HCT116 (cell line): Measurements from ENCODE around the gene SLC22A7. TPM values are rescaled to one million over a fixed set of nuclear protein-coding genes. Genes with fewer than 3 reads are reported as not detected.

Experiments
- ATAC-seq: fragments of 200-7000 bp; cut with Tn5 transposase; 2 replicates; pipeline ENCODE4 v1.9.1; 2020; ENCODE audit warnings: mild to moderate bottlenecking, moderate library complexity
- BruUV-seq: library from RNA; stranded (reverse); fragments of 400-500 nt; replicated peaks from 2 replicates; lab custom pipeline; 2021; lab: Mats Ljungman, UMichigan
- CTCF ChIA-PET: fragments of 300-600 bp; sonication (Branson Sonifier 250); formaldehyde crosslinking; loops from one replicate; lab custom pipeline; 2021; ENCODE audit warnings: antibody characterized with exemption; lab: Charles Lee
- POLR2A ChIA-PET: fragments of 300-600, 350-600 bp; sonication (Branson Sonifier 250); formaldehyde crosslinking; loops from one replicate; lab custom pipeline; 2021; ENCODE audit warnings: antibody characterized with exemption; lab: Charles Lee
- RAD21 ChIA-PET, 2 experiments: fragments of 300-600 bp; sonication (Branson Sonifier 250); formaldehyde crosslinking; loops; one replicate each; lab custom pipeline; 2023; ENCODE audit warnings: low total read pairs in 2 of 2; ENCODE audit not compliant: uncharacterized antibody in 2 of 2, unreplicated experiment in 2 of 2, low non-redundant PET in 1 of 2; lab: Charles Lee
- DNase-seq: peaks from one replicate; pipeline ENCODE4 v3.0.0-alpha.2; 2010; ENCODE audit warnings: low read depth, low spot score
- H2AFZ ChIP-seq: fragments of 200-600 bp; shearing (Covaris generic), sonication (generic); 2 replicates; pipeline ENCODE4 v1.6.1; 2017; ENCODE audit warnings: low read depth, mixed run types, mixed read lengths, antibody characterized with exemption, low read length; ENCODE audit not compliant: poor library complexity, severe bottlenecking
- H3K27ac ChIP-seq: 2 replicates; pipeline ENCODE4 v1.5.1; 2012; ENCODE audit warnings: low read depth, low read length
- H3K27me3 ChIP-seq: fragments of 200-600 bp; sonication (generic); 2 replicates; pipeline ENCODE4 v1.6.1; 2016; ENCODE audit warnings: mixed run types, low read length, mixed read lengths; ENCODE audit not compliant: insufficient read depth
- H3K36me3 ChIP-seq, 2 experiments: fragments of 200-500 bp in 1 of 2; fragments of 200-600 bp in 1 of 2; sonication (Bioruptor generic) in 1 of 2; sonication (generic) in 1 of 2; 2 replicates each; pipeline versions ENCODE4 v1.5.1 to v1.6.1; 2014 to 2016; ENCODE audit warnings: low read length in 2 of 2, inconsistent platforms in 1 of 2, mixed read lengths in 1 of 2, mixed run types in 1 of 2; ENCODE audit not compliant: insufficient read depth in 2 of 2, control insufficient read depth in 1 of 2
- H3K4me1 ChIP-seq, 2 experiments: fragments of 200-600 bp in 1 of 2; sonication (generic) in 1 of 2; 2 replicates each; pipeline versions ENCODE4 v1.5.1 to v1.6.1; 2012 to 2017; ENCODE audit warnings: low read length in 2 of 2, inconsistent platforms in 1 of 2, mild to moderate bottlenecking in 1 of 2, mixed read lengths in 1 of 2, mixed run types in 1 of 2, moderate library complexity in 1 of 2; ENCODE audit not compliant: insufficient read depth in 2 of 2, control insufficient read depth in 1 of 2
- H3K4me2 ChIP-seq: fragments of 200-600 bp; sonication (generic); 2 replicates; pipeline ENCODE4 v1.6.1; 2017; ENCODE audit warnings: mixed run types, low read length, mixed read lengths
- H3K4me3 ChIP-seq, 2 experiments: fragments of 200-600 bp in 1 of 2; sonication (generic) in 1 of 2; replicated peaks in 1 of 2; 2 replicates each; pipeline ENCODE4 v1.5.1; 2011 to 2016; ENCODE audit warnings: low read length in 2 of 2, control low read depth in 1 of 2, low read depth in 1 of 2, mild to moderate bottlenecking in 1 of 2, mixed read lengths in 1 of 2, mixed run types in 1 of 2
- H3K79me2 ChIP-seq: fragments of 200-600 bp; sonication (generic); 2 replicates; pipeline ENCODE4 v1.6.1; 2017; ENCODE audit warnings: mild to moderate bottlenecking, mixed run types, low read length, moderate library complexity, mixed read lengths; ENCODE audit not compliant: insufficient read depth
- H3K9ac ChIP-seq: fragments of 200-600 bp; sonication (generic); 2 replicates; pipeline ENCODE4 v1.6.1; 2016; ENCODE audit warnings: low read length, mixed read lengths
- H3K9me2 ChIP-seq: fragments of 200-600 bp; sonication (generic), shearing (Covaris generic); 2 replicates; pipeline ENCODE4 v1.6.1; 2017; ENCODE audit warnings: mixed run types, mild to moderate bottlenecking, moderate library complexity; ENCODE audit not compliant: insufficient read depth
- H3K9me3 ChIP-seq, 2 experiments: fragments of 200-500 bp in 1 of 2; fragments of 200-600 bp in 1 of 2; sonication (Bioruptor generic) in 1 of 2; sonication (generic) in 1 of 2; 2 replicates each; pipeline ENCODE4 v1.6.1; 2014 to 2017; ENCODE audit warnings: low read length in 2 of 2, mixed read lengths in 2 of 2, inconsistent platforms in 1 of 2, low read depth in 1 of 2, mild to moderate bottlenecking in 1 of 2, mixed run types in 1 of 2, moderate library complexity in 1 of 2; ENCODE audit not compliant: control insufficient read depth in 1 of 2, insufficient read depth in 1 of 2
- H4K20me1 ChIP-seq: fragments of 200-600 bp; sonication (generic), shearing (Covaris generic); 2 replicates; pipeline ENCODE4 v1.6.1; 2017; ENCODE audit warnings: mixed run types, mild to moderate bottlenecking, moderate library complexity; ENCODE audit not compliant: insufficient read depth
- CBX3 ChIP-seq: IDR thresholded peaks from 2 replicates; pipeline ENCODE4 v1.6.1; 2012; ENCODE audit warnings: low read depth
- CEBPB ChIP-seq: IDR thresholded peaks from 2 replicates; pipeline ENCODE4 v1.6.1; 2012; ENCODE audit warnings: low read depth
- FOSL1 ChIP-seq: IDR thresholded peaks from 2 replicates; pipeline ENCODE4 v1.6.1; 2012; ENCODE audit warnings: low read depth
- POLR2A ChIP-seq: IDR thresholded peaks from 2 replicates; pipeline ENCODE4 v1.7.0; 2011; ENCODE audit warnings: borderline replicate concordance; ENCODE audit not compliant: insufficient read depth, insufficient read length; ENCODE audit errors: extremely low read depth
- POLR2AphosphoS5 ChIP-seq: IDR thresholded peaks from 2 replicates; pipeline ENCODE4 v1.6.1; 2011; ENCODE audit warnings: mild to moderate bottlenecking, low read depth, low read length, moderate library complexity
- RAD21 ChIP-seq: IDR thresholded peaks from 2 replicates; pipeline ENCODE4 v1.6.1; 2012; ENCODE audit warnings: low read depth, mild to moderate bottlenecking
- SIN3A ChIP-seq: IDR thresholded peaks from 2 replicates; pipeline ENCODE4 v1.6.1; 2012; ENCODE audit warnings: low read depth
- SRF ChIP-seq: IDR thresholded peaks from 2 replicates; pipeline ENCODE4 v1.6.1; 2012; ENCODE audit warnings: low read depth
- TCF7L2 ChIP-seq: IDR thresholded peaks from 2 replicates; pipeline ENCODE4 v1.7.0; 2011; ENCODE audit warnings: borderline replicate concordance, inconsistent platforms; ENCODE audit not compliant: insufficient read depth, insufficient read length; ENCODE audit errors: extremely low read depth
- ZFX ChIP-seq: fragments of 450-650 bp; IDR thresholded peaks from 2 replicates; pipeline ENCODE4 v1.6.1; 2017
- ZNF274 ChIP-seq: fragments of 200-500 bp; sonication (Bioruptor generic); IDR thresholded peaks from 2 replicates; pipeline ENCODE4 v1.6.1; 2014; ENCODE audit warnings: mild to moderate bottlenecking, low read depth, low read length, inconsistent platforms
- intact Hi-C: fragments of 100-400 bp; cut with micrococcal nuclease; formaldehyde crosslinking; loops from 2 replicates; pipeline ENCODE4 v1.10.0; 2022
- total RNA-seq: library from RNA; stranded (reverse); gene quantifications from one replicate; pipeline ENCODE4 v1.2.1, GENCODE V29; 2021; ENCODE audit not compliant: unreplicated experiment
- TF ChIP-seq, protein P1 (sequence below): IDR thresholded peaks from 2 replicates; pipeline ENCODE4 v1.6.1; 2012
- TF ChIP-seq, protein P2 (sequence below), 3 experiments: fragments of 200-600 bp in 1 of 3; sonication (generic) in 1 of 3; IDR thresholded peaks in 2 of 3; conservative IDR thresholded peaks in 1 of 3; 2 replicates each; pipeline ENCODE4 v1.5.1; 2012 to 2017; ENCODE audit warnings: low read depth in 2 of 3, low read length in 2 of 3, antibody characterized with exemption in 1 of 3, borderline replicate concordance in 1 of 3, control low read depth in 1 of 3, mild to moderate bottlenecking in 1 of 3, mixed read lengths in 1 of 3, mixed run types in 1 of 3, moderate library complexity in 1 of 3; ENCODE audit not compliant: insufficient read depth in 1 of 3
- TF ChIP-seq, protein P3 (sequence below): IDR thresholded peaks from 2 replicates; pipeline ENCODE4 v1.6.1; 2012
- TF ChIP-seq, protein P4 (sequence below): IDR thresholded peaks from 2 replicates; pipeline ENCODE4 v1.6.1; 2011; ENCODE audit warnings: mild to moderate bottlenecking, low read length, moderate library complexity; ENCODE audit not compliant: insufficient replicate concordance; ENCODE audit errors: extremely low read depth

Gene SLC22A7
- total RNA-seq, 1 experiment from 2014 or later = not detected

DNA sequence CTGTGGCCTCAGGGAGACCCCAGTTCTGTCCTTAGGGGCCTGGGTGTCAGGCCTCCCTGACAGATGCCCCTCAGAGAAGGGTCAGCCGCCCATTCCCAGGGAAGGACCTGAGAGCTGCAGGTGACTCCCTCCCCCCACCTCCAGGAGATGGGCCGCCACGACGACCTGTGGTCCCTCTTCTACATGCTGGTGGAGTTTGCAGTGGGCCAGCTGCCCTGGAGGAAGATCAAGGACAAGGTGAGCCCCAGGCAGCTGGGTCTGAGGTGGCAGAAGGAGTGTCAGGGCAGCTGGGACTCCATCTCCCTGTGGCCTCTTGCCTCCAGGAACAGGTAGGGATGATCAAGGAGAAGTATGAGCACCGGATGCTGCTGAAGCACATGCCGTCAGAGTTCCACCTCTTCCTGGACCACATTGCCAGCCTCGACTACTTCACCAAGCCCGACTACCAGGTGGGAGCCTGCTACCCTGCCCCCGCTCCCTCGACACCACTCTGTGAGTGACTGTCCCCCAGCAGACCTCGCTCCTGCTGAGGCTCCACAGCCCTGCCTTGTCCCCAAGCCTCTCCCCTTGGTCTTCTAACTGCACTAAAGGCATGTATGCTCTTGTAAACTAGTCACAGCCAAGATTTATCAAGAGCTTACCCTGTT is 42.5 kb upstream of the SLC22A7 start:
- ChIA-PET CTCF (no interaction called here), POLR2A (no interaction called here), RAD21 (no interaction called here)
- intact Hi-C loops = no loop called here
- Histone ChIP-seq H3K9ac (no peak overlapping the region), H3K4me1 (no peaks in the 10 kb centered on the region), H3K9me3 (no peaks in the 10 kb centered on the region), H4K20me1 (no peaks in the 10 kb centered on the region), H3K79me2 (no peaks in the 10 kb centered on the region), H3K4me3 (no peak overlapping the region), H3K27ac (no peak overlapping the region), H2AFZ (no peak overlapping the region), H3K27me3 (peaks cover 4% of the 10 kb centered on the region; the same call in 1 of the 2 replicates), H3K9me2 (no peaks in the 10 kb centered on the region), H3K4me2 (no peak overlapping the region), H3K36me3 (no peaks in the 10 kb centered on the region; a peak in 1 of 4 replicates)
- BruUV-seq = no TSS peak
- TF ChIP-seq SRF (no peak), SIN3A (no peak), CBX3 (no peak), POLR2A (no peak)
- TF ChIP-seq, protein P1, sequence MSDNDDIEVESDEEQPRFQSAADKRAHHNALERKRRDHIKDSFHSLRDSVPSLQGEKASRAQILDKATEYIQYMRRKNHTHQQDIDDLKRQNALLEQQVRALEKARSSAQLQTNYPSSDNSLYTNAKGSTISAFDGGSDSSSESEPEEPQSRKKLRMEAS = no peak
- TF ChIP-seq, protein P2, sequence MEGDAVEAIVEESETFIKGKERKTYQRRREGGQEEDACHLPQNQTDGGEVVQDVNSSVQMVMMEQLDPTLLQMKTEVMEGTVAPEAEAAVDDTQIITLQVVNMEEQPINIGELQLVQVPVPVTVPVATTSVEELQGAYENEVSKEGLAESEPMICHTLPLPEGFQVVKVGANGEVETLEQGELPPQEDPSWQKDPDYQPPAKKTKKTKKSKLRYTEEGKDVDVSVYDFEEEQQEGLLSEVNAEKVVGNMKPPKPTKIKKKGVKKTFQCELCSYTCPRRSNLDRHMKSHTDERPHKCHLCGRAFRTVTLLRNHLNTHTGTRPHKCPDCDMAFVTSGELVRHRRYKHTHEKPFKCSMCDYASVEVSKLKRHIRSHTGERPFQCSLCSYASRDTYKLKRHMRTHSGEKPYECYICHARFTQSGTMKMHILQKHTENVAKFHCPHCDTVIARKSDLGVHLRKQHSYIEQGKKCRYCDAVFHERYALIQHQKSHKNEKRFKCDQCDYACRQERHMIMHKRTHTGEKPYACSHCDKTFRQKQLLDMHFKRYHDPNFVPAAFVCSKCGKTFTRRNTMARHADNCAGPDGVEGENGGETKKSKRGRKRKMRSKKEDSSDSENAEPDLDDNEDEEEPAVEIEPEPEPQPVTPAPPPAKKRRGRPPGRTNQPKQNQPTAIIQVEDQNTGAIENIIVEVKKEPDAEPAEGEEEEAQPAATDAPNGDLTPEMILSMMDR (IDR thresholded peaks at IDR 0.05 in 2 of 3, conservative IDR thresholded peaks at IDR 0.05 in 1 of 3; ENCODE audit: borderline replicate concordance in 1 of 3, insufficient read depth in 1 of 3, low read depth in 2 of 3, low read length in 2 of 3) = no peak
- DNase-seq (no peak), ATAC-seq (no peak)

DNA sequence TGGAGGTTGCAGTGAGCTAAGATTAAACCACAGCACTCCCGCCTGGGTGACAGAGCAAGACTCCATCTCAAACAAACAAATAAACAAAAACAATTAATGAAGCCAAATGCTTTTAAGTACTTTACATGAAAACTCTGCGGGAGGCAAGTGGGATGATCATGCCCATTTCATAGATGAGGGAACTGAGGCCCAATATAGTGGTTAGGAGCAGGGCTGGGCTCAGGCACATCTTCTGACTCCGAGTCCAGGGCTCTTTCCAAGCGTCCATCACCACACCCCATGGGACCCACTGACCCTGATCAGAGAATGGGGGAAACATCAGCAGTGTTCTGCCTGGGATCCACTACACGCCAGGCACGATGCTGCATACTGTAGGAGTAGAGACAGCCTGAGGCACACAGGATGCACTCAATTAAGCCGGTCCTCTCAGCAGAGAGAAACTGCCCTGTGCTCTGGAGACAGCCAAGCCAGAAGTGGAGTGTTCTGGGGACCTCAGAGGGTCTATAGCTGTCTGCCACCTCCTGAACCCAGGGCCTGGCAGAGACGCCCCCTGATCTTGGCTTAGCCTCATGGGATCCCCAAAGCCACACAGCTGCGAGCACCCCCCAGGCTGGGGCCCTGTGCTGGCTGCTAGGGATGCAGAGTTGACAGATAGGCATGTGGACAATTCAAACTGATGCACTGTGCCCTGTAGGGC is 41.2 kb upstream of the SLC22A7 start:
- intact Hi-C loops = no loop called here
- H4K20me1 ChIP-seq = no peaks in the 10 kb centered on the region
- ChIA-PET RAD21 (no interaction called here), CTCF (no interaction called here), POLR2A (no interaction called here)
- H3K9me2 ChIP-seq = no peaks in the 10 kb centered on the region
- no peaks in the 10 kb centered on the region for H3K4me1 ChIP-seq
- no TSS peak for BruUV-seq
- H3K9ac ChIP-seq = no peak overlapping the region
- no peaks in the 10 kb centered on the region for H3K79me2 ChIP-seq
- H3K4me2 ChIP-seq = no peak overlapping the region
- ATAC-seq = no peak
- DNase-seq = no peak
- H3K27me3 ChIP-seq = no peaks in the 10 kb centered on the region
- H3K27ac ChIP-seq = no peak overlapping the region
- H2AFZ ChIP-seq = no peak overlapping the region
- H3K9me3 ChIP-seq = no peaks in the 10 kb centered on the region
- no peaks in the 10 kb centered on the region; a peak in 1 of 4 replicates for H3K36me3 ChIP-seq
- H3K4me3 ChIP-seq = no peak overlapping the region
- TF ChIP-seq TCF7L2 (no peak), RAD21 (no peak), ZNF274 (no peak), POLR2AphosphoS5 (no peak), ZFX (no peak), SRF (no peak), CEBPB (no peak), POLR2A (no peak), FOSL1 (no peak)
- TF ChIP-seq, protein P3, sequence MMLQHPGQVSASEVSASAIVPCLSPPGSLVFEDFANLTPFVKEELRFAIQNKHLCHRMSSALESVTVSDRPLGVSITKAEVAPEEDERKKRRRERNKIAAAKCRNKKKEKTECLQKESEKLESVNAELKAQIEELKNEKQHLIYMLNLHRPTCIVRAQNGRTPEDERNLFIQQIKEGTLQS = no peak
- TF ChIP-seq, protein P4, sequence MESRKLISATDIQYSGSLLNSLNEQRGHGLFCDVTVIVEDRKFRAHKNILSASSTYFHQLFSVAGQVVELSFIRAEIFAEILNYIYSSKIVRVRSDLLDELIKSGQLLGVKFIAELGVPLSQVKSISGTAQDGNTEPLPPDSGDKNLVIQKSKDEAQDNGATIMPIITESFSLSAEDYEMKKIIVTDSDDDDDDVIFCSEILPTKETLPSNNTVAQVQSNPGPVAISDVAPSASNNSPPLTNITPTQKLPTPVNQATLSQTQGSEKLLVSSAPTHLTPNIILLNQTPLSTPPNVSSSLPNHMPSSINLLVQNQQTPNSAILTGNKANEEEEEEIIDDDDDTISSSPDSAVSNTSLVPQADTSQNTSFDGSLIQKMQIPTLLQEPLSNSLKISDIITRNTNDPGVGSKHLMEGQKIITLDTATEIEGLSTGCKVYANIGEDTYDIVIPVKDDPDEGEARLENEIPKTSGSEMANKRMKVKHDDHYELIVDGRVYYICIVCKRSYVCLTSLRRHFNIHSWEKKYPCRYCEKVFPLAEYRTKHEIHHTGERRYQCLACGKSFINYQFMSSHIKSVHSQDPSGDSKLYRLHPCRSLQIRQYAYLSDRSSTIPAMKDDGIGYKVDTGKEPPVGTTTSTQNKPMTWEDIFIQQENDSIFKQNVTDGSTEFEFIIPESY = no peak
